ENCODE measurements around the gene ALOX5.

ALOX5 gene

GRCh38 chr10:45453639-45454255 is 79.7 kb downstream of the ALOX5 start:
- no peak for DNase-seq (ENCODE audit: low read depth)
- H3K4me3 ChIP-seq (ENCODE audit: low read depth, low read length), result no peak overlapping the region

DNA sequence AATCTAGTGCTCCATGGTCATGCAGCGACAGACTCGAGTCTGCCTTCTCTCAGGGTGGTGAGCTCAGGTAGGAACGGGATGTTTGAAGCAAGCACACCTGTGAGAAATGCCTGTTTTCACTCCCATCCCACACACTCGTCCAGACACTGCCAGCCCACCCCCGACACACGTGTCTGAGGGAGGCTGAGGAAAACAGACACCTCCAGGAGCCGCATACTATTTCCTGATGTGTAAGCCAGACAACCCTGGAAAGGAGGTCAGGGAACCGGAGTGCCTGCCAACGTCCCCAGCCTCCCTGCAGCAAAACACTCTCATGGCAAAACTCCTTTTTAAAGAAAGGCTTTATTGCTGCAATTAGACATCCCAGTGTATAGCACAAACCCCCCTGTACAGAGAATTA is 80.2 kb downstream of the ALOX5 start:
- DNase-seq (ENCODE audit: low read depth), result no peak
- H3K4me3 ChIP-seq (ENCODE audit: low read depth, low read length), result no peak overlapping the region

- no peak overlapping the region for H3K4me3 ChIP-seq (ENCODE audit: low read depth, low read length)
- DNase-seq (ENCODE audit: low read depth), result no peak
These were observed 80.8 kb downstream of the ALOX5 start for GRCh38 chr10:45454859-45455258.

- no peak overlapping the region for H3K4me3 ChIP-seq (ENCODE audit: low read depth, low read length)
- no peak for DNase-seq (ENCODE audit: low read depth)
These were observed 82.2 kb downstream of the ALOX5 start for GRCh38 chr10:45456233-45456632.

DNA sequence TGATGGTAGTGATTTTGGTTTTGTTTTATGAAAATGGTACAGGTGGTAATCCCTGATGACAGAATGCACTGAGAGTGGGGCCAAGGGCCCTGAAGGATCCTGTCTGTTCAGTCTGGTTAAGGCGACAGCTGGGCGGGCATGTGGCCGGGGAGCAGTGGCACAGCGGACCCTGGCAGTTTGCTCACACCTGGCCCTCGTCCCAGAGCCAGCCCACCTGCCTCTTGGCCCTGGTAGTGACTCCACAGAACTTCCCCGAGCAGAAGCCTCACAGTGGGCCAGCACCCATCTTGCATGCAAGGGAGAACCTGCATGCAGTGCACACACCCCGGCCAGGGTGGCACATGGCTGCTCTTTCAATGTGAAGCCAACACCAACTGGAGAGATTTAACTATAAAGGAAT is 82.8 kb downstream of the ALOX5 start:
- H3K4me3 ChIP-seq (ENCODE audit: low read depth, low read length), result no peak overlapping the region
- DNase-seq (ENCODE audit: low read depth), result no peak

- DNase-seq (ENCODE audit: low read depth), result no peak
- H3K4me3 ChIP-seq (ENCODE audit: low read depth, low read length), result no peak overlapping the region
These were observed 83.5 kb downstream of the ALOX5 start for GRCh38 chr10:45457487-45457886.

GRCh38 chr10:45460235-45460878 is 86.3 kb downstream of the ALOX5 start:
- no peak for DNase-seq (ENCODE audit: low read depth)
- no peak overlapping the region for H3K4me3 ChIP-seq (ENCODE audit: low read depth, low read length)

DNA sequence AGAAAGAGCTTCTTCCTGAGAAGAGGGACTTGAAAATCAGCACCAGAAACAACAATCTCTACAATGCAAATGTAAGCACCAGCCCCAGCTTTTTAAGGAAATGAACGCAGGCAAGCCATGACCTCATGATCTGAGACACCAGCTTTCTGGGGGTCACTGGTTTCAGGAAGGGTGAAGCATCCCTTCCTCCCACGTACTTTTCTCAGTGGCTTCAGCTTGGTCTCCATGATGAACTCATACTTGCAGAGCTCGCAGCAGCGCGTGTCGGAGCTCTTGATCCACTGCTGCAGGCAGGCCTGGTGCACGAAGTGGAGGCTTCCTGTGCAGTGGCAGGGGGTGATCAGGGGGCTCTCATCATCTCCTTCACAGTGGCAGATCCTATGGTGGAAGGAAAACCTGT is 87.0 kb downstream of the ALOX5 start:
- H3K4me3 ChIP-seq (ENCODE audit: low read depth, low read length), result no peak overlapping the region
- no peak for DNase-seq (ENCODE audit: low read depth)

DNA sequence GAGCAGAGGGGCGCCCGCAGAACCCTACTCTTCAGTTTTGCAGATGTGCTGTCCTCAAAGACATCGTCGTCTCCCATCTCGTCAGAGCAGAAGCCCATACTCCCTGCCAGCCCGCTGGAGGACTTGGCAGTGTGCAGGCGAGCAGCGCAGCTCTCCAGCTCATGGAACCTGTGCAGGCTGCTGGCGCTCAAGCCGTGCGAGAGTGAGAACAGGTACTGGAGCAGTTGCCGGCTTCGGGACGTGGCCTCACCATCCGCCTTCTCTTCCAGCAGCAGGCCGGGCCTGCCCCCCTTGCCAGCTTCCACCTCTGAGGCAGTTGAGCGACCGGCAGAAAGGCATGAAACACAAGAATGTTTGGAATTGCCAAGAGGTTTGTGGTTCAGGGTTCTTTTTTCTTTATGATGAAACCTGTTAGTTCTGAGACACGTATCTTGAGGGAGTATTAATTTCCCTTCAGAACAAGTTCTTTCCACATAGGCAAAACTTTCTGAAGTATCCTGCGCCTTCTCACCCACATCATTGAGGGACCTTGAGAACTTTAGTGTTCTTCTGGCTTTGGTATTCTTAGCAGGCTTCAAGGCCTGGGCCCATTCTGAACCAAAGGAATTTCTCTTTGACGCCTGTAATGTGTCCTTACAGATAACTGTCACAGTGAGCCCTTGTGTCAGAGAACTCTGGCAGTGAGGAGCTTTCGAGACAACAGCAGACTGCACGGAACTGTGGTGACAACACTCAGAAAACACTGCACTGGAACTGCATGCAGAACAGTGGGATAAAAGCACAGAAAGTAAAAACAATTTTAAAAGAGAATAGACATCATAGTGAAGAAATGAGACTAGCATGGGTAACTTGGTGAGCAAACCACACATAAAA is 89.5 kb downstream of the ALOX5 start:
- no peak for DNase-seq (ENCODE audit: low read depth)
- H3K4me3 ChIP-seq (ENCODE audit: low read depth, low read length), result no peak overlapping the region

GRCh38 chr10:45464958-45465567 is 91.0 kb downstream of the ALOX5 start:
- peak; percentile 12 for DNase-seq (ENCODE audit: low read depth)
- H3K4me3 ChIP-seq (ENCODE audit: low read depth, low read length), result no peak overlapping the region

- DNase-seq (ENCODE audit: low read depth), result no peak
- no peak overlapping the region for H3K4me3 ChIP-seq (ENCODE audit: low read depth, low read length)
These were observed 92.8 kb downstream of the ALOX5 start for GRCh38 chr10:45466784-45467183.

- DNase-seq (ENCODE audit: low read depth), result no peak
- no peak overlapping the region for H3K4me3 ChIP-seq (ENCODE audit: low read depth, low read length)
These were observed 94.1 kb downstream of the ALOX5 start for GRCh38 chr10:45468079-45468478.

- DNase-seq (ENCODE audit: low read depth), result no peak
- H3K4me3 ChIP-seq (ENCODE audit: low read depth, low read length), result no peak overlapping the region
These were observed 96.3 kb downstream of the ALOX5 start for GRCh38 chr10:45470098-45471012.

- DNase-seq (ENCODE audit: low read depth), result no peak
- H3K4me3 ChIP-seq (ENCODE audit: low read depth, low read length), result no peak overlapping the region
These were observed 97.0 kb downstream of the ALOX5 start for GRCh38 chr10:45471059-45471458.

- DNase-seq (ENCODE audit: low read depth), result no peak
- H3K4me3 ChIP-seq (ENCODE audit: low read depth, low read length), result no peak overlapping the region
These were observed 97.7 kb downstream of the ALOX5 start for GRCh38 chr10:45471531-45472310.

- H3K4me3 ChIP-seq (ENCODE audit: low read depth, low read length), result no peak overlapping the region
- no peak for DNase-seq (ENCODE audit: low read depth)
These were observed 99.1 kb downstream of the ALOX5 start for GRCh38 chr10:45473126-45473525.

DNA sequence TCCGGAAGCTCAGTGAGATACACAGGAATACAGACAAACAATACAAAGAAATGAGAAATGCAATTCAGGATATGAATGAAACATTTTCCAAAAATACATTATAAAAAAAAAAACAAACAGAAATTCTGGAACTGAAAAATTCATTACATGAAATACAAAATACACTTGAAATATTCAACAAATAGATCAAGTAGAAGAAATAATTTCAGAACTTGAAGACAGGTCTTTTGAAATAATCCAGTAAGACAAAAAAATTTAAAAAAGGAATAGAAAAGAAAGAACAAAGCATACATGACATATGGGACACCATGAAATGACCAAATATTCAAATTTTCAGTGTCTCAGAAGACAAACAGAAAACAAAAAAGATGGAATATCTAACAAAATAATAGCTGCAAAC is 102.5 kb downstream of the ALOX5 start:
- DNase-seq (ENCODE audit: low read depth), result no peak
- H3K4me3 ChIP-seq (ENCODE audit: low read depth, low read length), result no peak overlapping the region

- no peak overlapping the region for H3K4me3 ChIP-seq (ENCODE audit: low read depth, low read length)
- no peak for DNase-seq (ENCODE audit: low read depth)
These were observed 106.3 kb downstream of the ALOX5 start for GRCh38 chr10:45480294-45480693.

All from skeletal muscle cell (primary cell).